CD14-positive monocyte (primary cell): Measurements from ENCODE around the gene TSN. TPM values are rescaled to one million over a fixed set of nuclear protein-coding genes. Genes with fewer than 3 reads are reported as not detected.

Source experiments
- polyA plus RNA-seq, 3 donors: library from polyadenylated mRNA; depleted of rRNA in 1 of 3; unstranded in 2 of 3; stranded (reverse) in 1 of 3; fragments of 300-500 nt in 2 of 3; fragments of >200 nt in 1 of 3; fragmentation: Illumina TruSeq in 2 of 3; gene quantifications; 1 replicate in 2 of 3; 2 replicates in 1 of 3; pipeline ENCODE4 v1.2.3, GENCODE V29; 2012 to 2021

Gene TSN
- polyA plus RNA-seq, 3 donors: 12.2 to 66.5 (median 65.5) TPM

Other genes with a start within 250 kb of the TSN start
- gene RNU4ATAC, start 224.8 kb upstream of the TSN start, polyA plus RNA-seq: not detected
- gene CLASP1, start 106.2 kb upstream of the TSN start, polyA plus RNA-seq: 1 to 10 TPM; 4.8 to 8.1 (median 7.6) TPM
- 10 to 100 TPM in 2 of 3 donors, 1 to 10 TPM in 1; 6.6 to 32.6 (median 30.6) TPM for gene NIFK, start 18.8 kb upstream of the TSN start, polyA plus RNA-seq